Adrenal gland (tissue), 5 donors: Measurements from ENCODE around the gene CFAP77.

Source experiments
- POLR2A ChIP-seq, 2 donors: fragments of 450-650 bp; IDR thresholded peaks; one replicate each; pipeline ENCODE4 v1.6.1; 2017; ENCODE audit warnings: antibody characterized with exemption in 2 of 2, mild to moderate bottlenecking in 2 of 2, moderate library complexity in 1 of 2
- TF ChIP-seq, protein P1 (sequence below), 6 experiments: fragments of 450-650 bp in 4 of 6; fragments of 200-600 bp in 2 of 6; sonication (generic) in 1 of 6; IDR thresholded peaks; 1 replicate in 5 of 6; 2 replicates in 1 of 6; pipeline versions ENCODE4 v1.5.1 to v1.8.0; 2016 to 2021; ENCODE audit warnings: antibody characterized with exemption in 6 of 6, mild to moderate bottlenecking in 2 of 6, moderate library complexity in 1 of 6
- donor health status: DM: no; HTN: no; CAD: no.

DNA sequence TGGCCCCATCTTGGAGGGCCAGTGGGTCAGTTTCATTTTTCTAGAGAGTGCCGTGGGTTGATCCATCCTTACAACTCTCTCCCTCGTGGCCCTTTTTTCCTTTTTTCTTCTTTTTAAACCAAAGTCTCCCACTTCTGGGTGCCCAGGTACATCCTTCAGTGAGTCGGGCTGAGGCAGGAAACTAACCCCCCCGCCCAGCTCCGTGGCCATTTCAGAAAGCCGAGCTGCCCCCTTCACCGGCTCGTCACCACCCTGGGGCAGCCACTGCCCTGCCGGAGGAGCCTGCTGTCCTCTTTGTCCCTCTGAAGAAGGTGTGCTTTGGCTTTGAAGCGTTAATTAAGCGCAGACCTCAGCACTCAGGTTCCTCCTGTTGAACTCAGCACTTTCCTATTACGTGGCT, 5.2 kb downstream of the CFAP77 start:
- TF ChIP-seq, protein P1, sequence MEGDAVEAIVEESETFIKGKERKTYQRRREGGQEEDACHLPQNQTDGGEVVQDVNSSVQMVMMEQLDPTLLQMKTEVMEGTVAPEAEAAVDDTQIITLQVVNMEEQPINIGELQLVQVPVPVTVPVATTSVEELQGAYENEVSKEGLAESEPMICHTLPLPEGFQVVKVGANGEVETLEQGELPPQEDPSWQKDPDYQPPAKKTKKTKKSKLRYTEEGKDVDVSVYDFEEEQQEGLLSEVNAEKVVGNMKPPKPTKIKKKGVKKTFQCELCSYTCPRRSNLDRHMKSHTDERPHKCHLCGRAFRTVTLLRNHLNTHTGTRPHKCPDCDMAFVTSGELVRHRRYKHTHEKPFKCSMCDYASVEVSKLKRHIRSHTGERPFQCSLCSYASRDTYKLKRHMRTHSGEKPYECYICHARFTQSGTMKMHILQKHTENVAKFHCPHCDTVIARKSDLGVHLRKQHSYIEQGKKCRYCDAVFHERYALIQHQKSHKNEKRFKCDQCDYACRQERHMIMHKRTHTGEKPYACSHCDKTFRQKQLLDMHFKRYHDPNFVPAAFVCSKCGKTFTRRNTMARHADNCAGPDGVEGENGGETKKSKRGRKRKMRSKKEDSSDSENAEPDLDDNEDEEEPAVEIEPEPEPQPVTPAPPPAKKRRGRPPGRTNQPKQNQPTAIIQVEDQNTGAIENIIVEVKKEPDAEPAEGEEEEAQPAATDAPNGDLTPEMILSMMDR (IDR thresholded peaks at IDR 0.05), result no peak
- no peak for TF ChIP-seq POLR2A (IDR thresholded peaks at IDR 0.05)
